GM19438 (cell line): Measurements from ENCODE around the gene CRYBG1.

Experiments
- ATAC-seq: cut with Tn5 transposase; IDR thresholded peaks from one replicate; pipeline ENCODE4 v1.9.1; 2021; ENCODE audit warnings: low read depth; ENCODE audit not compliant: unreplicated experiment

CRYBG1 gene

DNA sequence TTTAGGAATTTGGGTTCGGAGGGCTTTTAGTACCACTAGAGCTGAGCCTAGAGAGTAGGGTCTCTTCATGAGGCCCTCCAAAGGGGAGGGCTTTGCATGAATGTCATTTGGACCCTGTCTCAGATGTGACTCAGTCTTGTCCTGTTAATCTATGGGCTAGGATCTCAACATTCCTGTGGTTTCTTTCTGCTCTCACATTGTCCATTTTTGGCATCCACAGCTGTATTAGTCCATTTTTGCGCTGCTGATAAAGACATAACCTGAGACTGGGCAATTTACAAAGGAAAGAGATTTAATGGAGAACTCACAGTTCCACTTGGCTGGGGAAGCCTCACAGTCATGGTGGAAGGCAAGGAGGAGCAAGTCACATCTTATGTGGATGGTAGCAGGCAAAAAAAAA lies 61.0 kb downstream of the CRYBG1 start:
- ATAC-seq = no peak

DNA sequence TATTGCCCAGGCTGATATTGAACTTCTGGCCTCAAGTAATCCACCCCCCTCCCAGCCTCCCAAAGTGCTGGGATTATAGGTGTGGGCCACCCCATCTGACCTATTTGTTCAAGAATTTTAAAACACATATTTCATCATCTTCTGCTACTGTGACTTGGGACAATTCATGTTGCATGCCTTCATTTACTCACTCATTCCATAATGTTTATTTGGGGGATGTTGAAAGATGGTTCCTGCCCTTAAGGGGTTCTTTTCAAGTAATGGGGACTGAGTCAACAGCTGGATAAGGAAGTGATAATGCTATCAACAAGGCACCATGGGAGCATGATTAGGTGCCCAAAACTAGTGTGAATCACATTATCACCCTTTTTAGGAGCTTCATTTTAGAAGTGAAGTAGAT lies 62.0 kb downstream of the CRYBG1 start:
- ATAC-seq = no peak

DNA sequence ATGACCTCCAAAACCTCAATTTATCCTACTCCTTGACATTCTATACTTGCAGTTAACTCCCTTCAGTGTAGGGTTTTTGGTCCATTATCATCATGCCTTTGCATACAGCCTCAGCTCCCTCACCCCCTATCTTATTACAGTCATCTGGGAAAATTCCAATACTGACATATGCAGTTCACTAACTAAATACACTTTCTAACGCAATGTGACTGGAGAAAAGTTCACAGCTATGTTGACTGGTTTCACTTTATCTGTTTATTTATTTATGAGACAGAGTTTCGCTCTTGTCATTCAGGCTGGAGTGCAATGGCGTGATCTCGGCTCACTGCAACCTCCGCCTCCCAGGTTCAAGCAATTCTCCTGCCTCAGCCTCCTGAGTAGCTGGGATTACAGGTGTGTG lies 64.9 kb downstream of the CRYBG1 start:
- ATAC-seq = no peak

DNA sequence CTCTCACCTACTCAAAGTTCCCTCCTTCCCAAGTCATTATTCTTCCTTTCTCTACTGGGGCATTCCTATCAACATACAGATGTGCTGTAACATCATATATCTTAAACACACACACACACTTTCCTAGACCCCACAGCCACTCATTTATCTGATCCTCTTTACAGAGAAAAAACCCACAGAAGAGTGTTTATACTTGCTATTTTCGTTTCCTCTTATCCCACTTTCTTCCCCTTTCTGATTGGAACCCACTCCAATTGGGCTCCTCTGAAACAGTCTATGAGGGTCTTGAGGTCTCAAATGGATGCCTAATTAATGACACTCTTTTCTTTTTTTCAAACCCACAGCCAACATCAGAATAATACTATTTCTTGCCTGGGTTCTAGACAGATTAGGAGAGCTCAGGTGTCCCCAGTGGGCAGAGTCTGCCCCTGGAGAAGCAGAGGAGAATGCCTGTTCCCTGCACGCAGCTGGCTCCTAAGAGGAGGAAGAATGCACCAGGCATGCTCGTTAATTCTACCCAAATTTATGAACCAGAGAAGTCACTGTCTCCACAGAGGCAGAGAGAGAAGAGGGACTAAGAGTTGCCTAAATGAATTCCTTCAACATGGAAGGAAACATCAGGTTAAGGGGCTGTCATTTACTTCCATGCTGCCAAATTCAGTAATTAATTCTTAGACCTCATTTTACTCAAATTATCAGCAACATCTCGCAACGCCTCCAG lies 65.9 kb downstream of the CRYBG1 start:
- no peak for ATAC-seq

DNA sequence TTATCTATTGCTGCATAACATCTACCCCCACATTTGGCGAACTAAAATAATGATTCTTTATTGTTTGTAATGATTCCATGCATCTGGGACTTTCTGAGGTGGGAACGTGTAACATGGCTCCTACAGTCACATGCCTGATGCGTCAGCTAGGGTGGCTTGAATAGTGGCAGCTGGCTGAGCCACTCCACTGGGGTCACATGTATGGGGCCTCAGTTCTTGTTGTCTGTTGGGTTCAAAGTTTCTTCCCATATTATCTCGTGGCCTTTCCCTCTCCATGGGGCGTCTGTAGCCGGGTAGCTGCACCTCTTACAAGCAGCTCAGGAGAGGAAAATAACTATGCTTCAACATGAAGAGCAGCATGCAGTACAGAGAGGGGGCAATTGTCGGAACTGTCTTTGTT lies 69.9 kb downstream of the CRYBG1 start:
- no peak for ATAC-seq

DNA sequence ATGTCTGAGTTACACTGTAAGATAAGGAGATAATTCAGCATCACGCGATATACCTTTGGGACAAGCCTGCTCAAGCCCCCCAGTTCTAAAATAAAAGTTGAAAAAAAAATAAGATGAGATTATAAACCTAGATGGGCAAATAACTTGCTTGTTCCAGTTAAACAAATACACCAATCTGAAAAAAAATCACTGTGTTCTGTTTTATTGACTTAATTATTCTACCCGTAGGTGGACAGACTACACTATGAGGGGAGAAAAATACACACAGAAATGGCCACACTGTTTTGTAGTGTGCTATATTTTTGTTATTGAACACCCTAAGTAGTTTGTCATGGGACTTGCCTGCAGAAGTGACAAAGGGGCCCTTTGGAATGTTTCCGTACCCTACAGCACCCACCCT lies 70.9 kb downstream of the CRYBG1 start:
- ATAC-seq = no peak

DNA sequence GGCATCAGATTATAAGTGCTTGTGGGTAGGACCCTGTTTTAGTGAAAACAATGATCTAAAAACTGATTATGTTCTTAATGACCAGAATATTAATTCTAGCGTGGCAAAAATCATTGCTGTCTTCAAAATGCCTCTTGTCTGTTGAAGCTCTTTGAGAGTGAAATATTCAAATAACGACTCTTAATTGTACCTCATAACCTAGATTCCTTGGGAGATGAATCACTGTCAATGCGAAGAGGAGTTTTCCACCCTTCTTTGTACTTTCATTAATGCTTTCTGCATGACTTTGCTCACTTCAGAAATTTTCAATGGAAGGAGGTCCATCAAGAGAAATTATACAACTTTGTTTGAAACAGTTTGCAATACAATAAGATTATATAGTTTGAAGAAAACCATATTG lies 71.5 kb downstream of the CRYBG1 start:
- no peak for ATAC-seq

DNA sequence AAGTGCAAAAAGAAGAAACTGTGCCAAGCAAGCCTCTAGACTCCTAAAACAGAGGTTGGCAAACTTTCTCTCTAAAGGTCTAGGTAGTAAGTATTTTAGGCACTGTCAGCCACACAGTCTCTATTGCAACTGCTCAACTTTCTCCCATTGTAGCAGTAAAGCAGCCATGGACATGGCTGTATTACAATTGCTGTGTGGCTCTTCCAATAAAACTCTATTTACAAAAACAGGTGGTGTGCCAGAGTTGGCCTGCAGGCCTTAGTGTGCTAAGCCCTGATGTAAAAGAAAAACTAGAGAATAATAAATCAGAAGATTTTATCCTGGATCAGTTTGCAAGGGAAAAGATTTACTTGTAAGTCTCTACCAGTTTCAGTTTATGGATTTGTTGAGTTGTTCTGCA lies 74.0 kb downstream of the CRYBG1 start:
- ATAC-seq = no peak

DNA sequence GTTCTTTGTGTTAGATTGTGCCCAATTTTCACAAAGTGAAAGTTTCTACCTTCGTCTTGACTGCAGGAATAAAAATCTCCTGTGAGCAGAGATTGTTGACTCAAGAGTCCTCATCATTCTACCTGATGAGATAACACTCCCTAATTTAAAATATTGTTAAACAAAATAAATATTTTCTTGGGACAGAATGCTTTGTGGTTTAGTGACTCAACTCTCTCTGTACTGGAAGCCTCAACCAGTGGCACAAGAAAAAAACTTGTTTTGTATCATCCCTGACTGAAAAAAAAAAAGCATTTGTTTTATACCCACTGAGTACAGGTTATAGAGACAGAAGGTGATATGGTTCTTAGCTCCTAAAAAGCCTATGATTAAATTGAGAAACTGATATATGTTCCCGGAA lies 78.9 kb downstream of the CRYBG1 start:
- ATAC-seq = no peak

DNA sequence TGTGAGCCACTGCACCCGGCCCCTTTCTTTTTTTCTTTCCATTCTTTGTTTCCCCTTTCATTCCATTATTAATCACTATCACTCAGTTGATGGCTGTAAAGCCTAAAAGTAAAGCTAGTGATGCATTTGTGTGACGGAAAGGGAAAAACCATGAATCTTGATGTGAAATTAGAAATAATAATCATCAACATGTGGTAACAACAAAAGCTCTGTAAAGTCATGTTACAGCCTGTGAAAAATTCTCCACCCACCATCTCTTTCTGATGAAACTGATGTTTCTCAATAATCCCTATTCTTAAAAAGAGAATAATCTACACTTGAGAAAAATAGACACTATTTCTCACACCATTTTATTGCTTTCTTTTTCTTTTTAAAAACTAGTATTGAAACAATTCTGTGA lies 80.0 kb downstream of the CRYBG1 start:
- ATAC-seq = no peak

DNA sequence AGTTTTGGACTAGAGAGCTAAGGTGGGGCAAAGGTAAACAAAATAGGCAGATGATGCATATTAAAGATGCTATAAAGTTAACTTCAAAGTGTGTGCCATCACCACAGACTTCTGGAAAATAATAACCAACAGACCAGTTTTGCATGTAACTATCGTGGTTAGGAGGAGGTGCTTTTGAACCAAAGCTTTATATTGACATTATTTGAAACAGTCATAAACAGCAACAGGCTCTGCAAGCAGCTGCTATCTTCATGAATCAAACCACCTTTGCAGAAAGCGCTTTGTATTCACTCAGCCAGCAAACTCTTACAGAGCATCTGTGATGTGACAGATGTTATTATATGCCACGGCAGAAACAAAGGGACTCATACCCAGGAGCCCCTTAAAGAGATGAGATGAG lies 81.9 kb downstream of the CRYBG1 start:
- no peak for ATAC-seq

DNA sequence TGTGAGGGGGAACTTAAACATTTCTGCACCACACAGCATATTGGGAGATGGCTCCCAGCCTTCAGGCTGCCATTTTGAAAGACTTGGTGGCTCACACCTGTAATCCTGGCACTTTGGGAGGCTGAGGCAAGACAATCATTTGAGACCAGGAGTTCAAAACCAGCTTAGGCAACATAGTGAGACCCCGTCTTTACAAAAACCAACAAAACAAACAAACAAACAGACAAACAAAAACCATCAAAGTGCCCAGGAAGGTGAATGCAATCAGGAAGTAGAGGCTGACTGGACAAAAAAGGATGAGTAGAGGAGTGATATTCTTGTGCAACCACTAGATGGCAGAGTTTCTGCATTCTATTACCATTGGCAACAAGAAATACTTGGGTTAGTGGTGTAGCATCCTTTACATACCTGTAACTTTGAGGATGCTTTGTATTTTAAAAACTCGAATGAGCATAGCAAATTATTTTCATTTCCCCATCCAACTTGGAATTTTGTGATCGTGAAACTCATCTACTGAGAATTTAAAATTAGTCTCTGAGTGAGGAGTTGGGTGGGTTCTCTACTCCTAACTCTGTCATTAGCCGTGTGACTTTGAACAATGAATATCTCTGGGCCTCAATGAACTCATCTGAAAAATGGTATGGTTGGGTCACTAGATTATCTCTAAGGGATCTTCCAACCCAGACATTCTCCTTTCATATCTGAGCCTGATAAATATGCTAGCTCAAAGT lies 84.4 kb downstream of the CRYBG1 start:
- peak; percentile 49 for ATAC-seq

DNA sequence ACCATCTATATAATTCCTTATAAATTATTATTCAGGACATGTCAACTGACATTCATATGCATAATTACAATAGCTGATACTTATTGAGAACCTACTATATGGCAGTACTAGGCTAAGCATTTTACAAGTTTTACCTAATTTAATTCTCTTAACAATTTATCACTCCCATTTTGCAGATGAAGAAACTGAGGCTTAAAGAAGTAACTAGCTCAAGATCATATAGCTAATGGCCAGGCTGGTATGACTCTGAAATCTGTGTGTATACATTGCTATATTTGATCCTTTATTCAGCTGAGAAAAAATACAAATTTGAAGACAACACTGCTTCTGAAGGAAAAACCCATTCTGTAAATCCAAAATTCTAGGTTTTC lies 85.0 kb downstream of the CRYBG1 start:
- ATAC-seq = no peak

DNA sequence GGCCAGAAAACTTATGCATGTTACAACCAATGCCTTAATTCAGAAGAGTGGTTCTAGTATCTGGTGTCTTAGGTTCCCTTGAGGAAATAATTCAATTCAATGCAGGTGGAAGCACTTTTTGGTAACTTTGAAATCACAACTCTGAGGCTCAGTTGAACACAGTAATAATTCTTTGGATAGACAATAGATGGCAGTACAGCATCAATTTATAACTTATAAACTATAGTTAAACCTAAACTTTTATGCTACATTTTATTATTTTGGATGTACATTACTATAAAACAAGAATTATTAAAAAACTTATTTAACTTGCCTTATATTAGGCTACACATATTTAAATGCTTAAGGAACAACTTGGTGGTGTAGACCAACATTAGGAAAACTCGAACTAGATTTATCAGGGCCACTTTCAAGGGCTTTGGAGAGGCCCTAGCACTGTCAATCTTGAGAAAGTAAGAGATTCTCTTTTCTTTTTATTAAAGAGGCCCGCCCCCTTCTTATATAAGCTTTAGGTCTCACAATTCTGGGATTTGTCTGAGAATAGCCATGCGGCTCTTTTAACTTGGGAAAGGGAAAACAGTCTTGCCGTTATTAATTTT lies 85.9 kb downstream of the CRYBG1 start:
- no peak for ATAC-seq

DNA sequence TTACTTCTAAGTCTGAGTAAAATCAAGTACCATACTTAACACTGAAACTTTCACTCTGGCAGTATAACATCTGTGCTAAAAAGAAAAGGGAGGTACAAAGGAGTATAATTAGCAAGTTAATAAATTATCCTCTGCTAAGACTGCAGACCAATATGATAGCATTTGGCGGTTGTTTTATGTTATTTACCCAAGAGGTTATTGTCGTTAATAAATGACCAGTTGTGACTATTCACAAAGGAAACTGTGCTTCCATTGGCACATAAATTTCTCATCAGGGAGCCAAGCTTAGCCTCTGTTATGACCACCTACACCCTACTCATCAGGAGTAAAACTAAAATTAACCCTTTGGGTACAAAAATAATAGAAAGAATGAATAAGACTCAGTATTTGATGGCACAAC lies 86.5 kb downstream of the CRYBG1 start:
- ATAC-seq = no peak

DNA sequence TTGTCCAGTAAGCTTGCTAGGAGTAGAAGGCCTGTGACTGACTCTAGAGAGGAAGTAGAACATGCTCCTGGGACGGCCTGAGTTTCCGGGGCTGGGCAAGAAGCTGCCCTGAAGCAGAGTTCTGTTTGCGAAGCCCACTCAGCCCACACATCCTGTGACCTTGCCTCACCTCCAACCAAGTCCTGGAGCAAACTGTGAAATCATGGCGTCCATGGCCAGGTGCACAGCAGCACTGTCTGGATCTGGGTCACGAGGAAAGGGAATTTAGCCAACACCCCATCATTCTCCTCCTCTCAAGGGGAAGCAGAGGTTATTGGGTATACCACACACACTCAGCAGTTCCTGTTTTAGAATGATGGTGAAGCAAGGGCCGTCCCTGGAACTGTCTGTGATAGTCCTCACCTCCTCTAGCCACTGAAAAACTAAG lies 87.5 kb downstream of the CRYBG1 start:
- ATAC-seq = peak; percentile 76

DNA sequence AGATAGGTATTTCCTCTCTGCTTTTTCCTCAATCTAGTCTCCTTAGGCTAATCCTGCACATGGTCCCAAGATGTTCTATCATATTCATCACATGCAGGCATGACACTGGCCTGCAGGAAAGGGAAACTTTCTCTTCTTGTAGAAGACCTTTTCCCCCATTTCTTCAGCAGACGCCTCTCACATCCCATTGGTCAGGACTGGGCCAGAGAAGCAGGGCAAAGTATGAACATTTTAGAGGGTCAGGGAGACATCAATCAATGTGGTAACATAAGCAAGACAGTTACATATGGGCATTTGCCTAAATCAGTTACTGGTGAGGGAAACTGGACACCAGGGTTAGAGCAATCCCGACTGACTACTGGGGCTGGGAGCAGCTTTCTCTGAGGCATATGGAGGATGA lies 90.1 kb downstream of the CRYBG1 start:
- ATAC-seq = no peak

DNA sequence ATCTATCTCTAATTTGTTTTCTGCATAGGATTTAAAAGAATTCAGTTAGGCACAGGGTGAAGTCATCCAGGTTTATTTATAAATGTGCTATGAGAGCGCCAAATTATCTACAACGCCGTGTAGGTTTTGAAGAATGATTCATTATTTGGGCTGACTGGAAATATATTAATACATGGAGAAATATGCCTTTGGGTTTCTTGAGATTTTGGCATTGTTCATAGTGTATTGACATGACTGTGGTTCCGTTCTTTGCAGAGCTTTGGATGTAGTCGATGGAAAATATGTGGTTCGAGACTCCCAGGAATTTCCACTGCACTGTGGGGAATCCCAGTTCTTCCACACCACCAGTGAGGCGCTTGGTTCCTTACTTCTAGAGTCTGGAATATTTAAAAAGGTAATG lies 90.9 kb downstream of the CRYBG1 start:
- ATAC-seq = no peak

DNA sequence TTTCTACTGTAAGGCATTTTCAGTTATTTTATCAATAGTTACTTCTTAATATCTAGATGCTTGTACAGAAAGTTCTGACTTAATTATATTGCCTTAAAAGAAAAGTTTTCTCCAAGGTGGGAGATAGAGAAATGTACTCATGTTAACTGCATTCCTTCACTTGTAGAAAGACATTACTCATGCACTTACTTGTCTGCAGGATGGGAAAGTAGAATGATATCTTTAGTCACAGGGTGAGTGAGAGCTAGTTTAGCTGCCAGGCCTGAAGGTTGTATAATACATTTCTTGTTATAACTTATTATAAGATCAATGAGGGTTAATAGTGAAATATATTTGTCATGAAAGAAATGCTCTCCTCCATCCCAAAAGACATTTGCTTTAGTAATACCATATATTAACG lies 92.1 kb downstream of the CRYBG1 start:
- no peak for ATAC-seq

DNA sequence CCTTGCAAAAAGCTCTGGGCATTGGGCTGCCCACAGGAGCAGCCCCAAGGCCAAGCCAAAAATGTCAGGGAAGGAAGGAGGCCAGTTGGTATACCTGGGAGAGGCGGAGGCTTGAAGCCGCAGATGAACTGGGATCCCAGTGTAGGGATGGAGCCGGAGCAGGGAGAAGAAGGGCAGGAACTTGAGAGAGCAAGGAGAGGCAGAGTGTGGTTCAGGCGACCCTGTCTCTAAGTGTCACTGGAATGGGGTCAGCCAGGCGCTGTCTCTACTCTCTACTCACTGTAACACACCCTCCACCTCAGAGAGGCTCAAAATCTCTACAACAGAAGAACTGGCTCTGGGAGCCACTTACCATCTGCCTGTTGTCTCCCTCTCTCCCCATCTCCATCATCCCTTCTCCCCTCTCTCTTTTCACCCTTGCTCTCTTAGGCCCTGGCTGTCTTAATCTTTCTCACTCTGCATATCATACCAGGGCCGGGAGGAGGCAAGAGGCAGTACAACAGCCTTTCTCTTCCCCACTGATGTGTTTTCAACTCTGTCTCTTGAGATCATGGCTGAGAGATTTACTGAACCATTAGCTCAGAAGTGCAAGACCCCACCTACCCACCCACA lies 93.3 kb downstream of the CRYBG1 start:
- ATAC-seq = no peak

DNA sequence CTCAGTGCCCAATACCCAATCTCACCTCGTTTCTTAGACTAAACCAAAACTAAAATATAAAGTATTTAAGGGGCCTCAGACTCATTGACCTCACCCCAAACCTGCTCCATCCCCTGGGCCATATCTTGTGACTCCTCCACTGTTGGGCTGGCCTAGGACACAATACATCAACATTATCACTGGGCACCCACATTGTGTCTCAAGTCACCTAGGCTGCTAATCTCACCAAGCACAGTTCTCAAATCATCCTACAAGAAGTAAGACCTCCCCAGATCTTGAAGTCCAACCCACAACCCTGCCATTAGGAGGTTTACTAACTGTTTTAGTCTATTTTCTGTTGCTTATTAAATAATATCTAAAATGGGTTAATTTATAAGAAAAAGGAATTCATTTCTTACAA lies 96.2 kb downstream of the CRYBG1 start:
- no peak for ATAC-seq
